GM12864 (cell line): ENCODE data around the gene FNDC3B.

Experiments
- DNase-seq: peaks from one replicate; pipeline ENCODE4 v3.0.0-alpha.2; 2011; ENCODE audit warnings: low read depth
- H3K4me3 ChIP-seq: 2 replicates; pipeline ENCODE4 v1.5.1; 2011; ENCODE audit warnings: mild to moderate bottlenecking, low read depth, low read length, control low read depth
- TF ChIP-seq, protein P1 (sequence below): IDR thresholded peaks from 2 replicates; pipeline ENCODE4 v1.5.1; 2011; ENCODE audit warnings: low read depth, mild to moderate bottlenecking, moderate library complexity, low read length, control low read depth, inconsistent platforms; ENCODE audit errors: missing control alignments

FNDC3B gene

DNA sequence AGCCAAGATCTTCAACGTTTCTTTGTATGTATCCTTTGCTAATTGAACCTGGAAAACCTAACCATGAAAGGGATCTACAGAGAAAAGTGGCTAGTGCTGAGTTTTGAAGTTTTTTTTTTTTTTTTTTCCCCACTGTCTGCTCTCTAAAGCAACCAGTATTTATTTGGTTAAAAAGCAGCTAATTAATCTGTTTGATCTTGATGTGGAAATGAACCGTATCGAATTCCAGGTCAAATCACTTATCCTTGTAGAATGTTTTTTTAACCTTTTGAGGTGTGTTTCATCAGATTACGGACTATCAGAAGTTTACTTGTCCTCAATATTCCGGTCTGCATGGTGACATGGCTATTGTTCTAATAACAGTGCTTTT, 117.2 kb downstream of the FNDC3B start:
- DNase-seq, result no peak
- TF ChIP-seq, protein P1, sequence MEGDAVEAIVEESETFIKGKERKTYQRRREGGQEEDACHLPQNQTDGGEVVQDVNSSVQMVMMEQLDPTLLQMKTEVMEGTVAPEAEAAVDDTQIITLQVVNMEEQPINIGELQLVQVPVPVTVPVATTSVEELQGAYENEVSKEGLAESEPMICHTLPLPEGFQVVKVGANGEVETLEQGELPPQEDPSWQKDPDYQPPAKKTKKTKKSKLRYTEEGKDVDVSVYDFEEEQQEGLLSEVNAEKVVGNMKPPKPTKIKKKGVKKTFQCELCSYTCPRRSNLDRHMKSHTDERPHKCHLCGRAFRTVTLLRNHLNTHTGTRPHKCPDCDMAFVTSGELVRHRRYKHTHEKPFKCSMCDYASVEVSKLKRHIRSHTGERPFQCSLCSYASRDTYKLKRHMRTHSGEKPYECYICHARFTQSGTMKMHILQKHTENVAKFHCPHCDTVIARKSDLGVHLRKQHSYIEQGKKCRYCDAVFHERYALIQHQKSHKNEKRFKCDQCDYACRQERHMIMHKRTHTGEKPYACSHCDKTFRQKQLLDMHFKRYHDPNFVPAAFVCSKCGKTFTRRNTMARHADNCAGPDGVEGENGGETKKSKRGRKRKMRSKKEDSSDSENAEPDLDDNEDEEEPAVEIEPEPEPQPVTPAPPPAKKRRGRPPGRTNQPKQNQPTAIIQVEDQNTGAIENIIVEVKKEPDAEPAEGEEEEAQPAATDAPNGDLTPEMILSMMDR, result no peak

DNA sequence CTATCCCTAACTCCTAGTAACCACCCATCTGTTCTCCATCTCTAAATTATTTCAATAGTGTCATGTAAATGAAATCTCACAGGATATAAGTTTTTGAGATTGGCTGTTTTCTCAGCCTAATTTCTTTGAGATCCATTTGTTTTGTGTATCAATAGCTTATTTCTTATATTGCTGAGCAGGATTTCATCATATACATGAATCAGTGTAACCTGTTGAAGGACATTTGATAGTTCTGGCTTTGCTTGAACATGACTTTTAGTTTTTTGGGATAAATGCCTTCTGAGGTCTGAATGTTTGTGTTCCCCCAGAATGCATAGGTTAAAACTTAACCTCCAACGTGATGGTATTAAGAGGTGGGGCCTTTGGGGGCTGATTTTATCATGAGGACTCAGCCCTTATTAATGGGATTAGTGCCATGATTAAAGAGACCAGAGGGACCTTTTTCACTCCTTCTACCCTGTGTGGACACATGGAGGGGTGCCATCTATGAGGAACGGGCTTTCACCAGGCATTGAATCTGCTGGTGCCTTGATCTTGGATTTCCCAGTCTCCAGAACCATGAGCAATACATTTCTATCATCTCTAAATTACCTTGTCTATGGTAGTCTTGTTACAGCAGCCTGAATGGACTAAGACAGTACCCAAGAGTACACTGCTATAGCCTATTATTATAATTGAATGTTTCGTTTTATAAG, 118.3 kb downstream of the FNDC3B start:
- H3K4me3 ChIP-seq, result no peak overlapping the region
- DNase-seq, result no peak
- TF ChIP-seq, protein P1, result no peak

More for the DNA sequence above, 117.2 kb downstream of the FNDC3B start:
- no peak overlapping the region for H3K4me3 ChIP-seq

DNA sequence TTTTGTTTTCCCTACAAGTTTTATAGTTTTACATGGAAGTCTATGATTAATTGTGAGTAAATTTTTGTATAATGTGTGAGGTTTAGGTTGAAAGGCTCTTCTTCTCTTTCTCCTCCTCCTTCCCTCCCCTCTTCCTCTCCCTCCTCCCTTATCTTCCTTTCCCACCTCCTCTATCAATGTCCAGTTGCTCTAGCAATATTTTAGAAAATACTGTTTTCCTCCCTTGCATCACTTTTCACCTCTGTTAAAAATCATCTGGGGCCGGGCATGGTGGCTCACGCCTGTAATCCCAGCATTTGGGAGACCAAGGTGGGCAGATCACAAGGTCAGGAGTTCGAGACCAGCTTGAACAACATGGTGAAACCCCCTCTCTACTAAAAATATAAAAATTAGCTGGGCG, 119.4 kb downstream of the FNDC3B start:
- no peak overlapping the region for H3K4me3 ChIP-seq
- TF ChIP-seq, protein P1, result no peak
- DNase-seq, result no peak

DNA sequence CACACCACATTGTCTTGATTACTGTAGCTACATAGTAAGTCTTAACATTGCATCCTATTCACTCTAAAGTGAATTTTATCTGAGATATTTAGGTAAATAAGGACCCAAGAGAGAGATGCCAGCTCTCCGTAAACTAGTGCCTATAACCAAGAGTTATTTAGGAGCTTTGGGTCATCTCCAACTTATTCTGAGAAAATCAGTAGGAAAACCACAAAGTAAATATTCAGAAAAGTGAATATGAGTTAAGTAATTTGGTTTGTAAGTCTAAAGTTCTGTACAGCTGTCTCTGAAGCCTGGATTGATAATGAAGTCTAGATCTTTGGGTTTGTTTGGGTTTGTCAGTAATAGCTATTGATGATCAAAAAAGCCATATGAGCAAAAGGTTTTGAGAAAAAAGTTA, 120.0 kb downstream of the FNDC3B start:
- no peak overlapping the region for H3K4me3 ChIP-seq
- TF ChIP-seq, protein P1, result no peak
- no peak for DNase-seq

DNA sequence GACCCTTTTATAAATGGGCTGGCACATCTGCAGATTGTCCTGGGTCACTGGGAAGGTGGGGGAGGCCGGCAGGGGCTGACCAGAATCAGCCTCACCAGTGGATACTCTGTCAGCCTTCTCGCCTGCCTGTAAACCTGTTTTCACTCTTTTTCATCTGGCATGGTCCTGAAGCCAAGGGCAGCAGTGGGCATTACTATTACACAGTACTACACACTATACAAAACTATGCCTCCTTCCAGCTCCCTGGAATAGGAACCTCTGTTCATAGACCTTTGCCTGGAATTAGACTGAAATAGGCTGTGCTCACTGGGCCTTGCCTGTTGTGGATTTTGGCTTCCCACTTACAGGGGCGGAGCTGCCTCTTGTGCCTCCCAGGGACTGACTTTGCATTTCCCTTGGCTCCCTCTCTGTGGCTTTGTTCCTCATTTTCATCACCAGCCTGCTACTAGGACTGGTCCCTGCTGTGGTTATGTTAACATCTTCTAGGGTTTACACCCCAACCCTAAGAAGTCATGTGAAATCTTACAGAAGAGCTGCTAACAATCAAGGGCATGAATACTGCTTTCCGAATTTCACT, 120.7 kb downstream of the FNDC3B start:
- DNase-seq, result no peak
- TF ChIP-seq, protein P1, result no peak
- H3K4me3 ChIP-seq, result no peak overlapping the region

DNA sequence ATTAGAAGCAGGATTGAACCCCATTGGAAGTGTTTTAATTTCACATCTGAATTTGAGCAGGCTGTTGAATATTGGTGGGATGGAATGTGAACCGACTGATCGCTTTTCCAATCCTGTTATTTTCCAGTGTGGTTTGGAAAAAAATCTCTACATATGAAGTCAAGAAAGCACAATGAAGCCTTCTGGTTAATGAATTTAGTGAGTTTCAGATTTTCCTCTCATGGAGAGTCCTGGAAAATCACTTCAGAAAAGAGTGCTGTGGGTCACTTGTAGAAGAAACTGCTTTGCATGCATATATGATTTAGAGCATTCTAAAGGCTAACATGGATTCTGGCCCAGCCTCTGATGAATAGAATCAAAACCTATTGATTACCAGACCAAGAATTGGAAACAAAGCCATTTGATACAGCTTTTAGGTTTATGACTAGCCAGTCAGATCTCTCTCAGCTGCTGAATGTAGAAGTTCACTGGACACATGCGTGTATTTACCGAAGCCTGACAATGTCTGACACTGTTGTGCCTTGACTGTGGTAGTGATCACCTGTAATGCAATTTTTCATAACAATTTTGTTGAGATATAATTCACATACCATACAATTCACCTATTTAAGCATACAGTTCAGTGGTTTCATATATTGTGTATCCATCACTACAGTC, 121.9 kb downstream of the FNDC3B start:
- H3K4me3 ChIP-seq, result no peak overlapping the region
- no peak for DNase-seq
- TF ChIP-seq, protein P1, result no peak
